Coronary artery (tissue), 2 donors: ENCODE results near the gene PIGV.
A peak's percentile ranks its signal among the peaks of the same experiment; 100 is the strongest.

Experiments
- DNase-seq: peaks from one replicate; pipeline ENCODE4 v3.0.0-alpha.2; 2017; ENCODE audit warnings: low spot score
- H3K27ac ChIP-seq, 2 donors: fragments of 200-600 bp; sonication (generic); one replicate each; pipeline ENCODE4 v1.5.1; 2016 to 2019
- H3K4me3 ChIP-seq: fragments of 200-600 bp; sonication (generic); 2 replicates; pipeline ENCODE4 v1.5.1; 2016; ENCODE audit warnings: mild to moderate bottlenecking, moderate library complexity
- CTCF ChIP-seq: fragments of 200-600 bp; sonication (generic); IDR thresholded peaks from one replicate; pipeline ENCODE4 v1.5.1; 2019; ENCODE audit warnings: antibody characterized with exemption

The PIGV gene

GRCh38 chr1:26772687-26773086 lies 15.1 kb upstream of the PIGV start:
- H3K4me3 ChIP-seq: no peak overlapping the region
- no peak for DNase-seq
- H3K27ac ChIP-seq: peak overlapping the region; percentile 31 to 83
- no peak for TF ChIP-seq CTCF

- DNase-seq: no peak
- H3K27ac ChIP-seq: peak overlapping the region in 1 of 2 donors; percentile 1
- no peak for TF ChIP-seq CTCF
- no peak overlapping the region for H3K4me3 ChIP-seq
Observed at GRCh38 chr1:26774462-26774861, 13.3 kb upstream of the PIGV start.

- H3K27ac ChIP-seq: no peak overlapping the region
Observed at GRCh38 chr1:26775666-26776065, 12.1 kb upstream of the PIGV start.

GRCh38 chr1:26779098-26779668 lies 8.6 kb upstream of the PIGV start:
- Histone ChIP-seq H3K27ac (no peak overlapping the region), H3K4me3 (no peak overlapping the region)
- DNase-seq: no peak
- no peak for TF ChIP-seq CTCF

More at GRCh38 chr1:26775666-26776065, 12.1 kb upstream of the PIGV start:
- no peak overlapping the region for H3K4me3 ChIP-seq
- TF ChIP-seq CTCF: no peak
- no peak for DNase-seq

- no peak for DNase-seq
- no peak overlapping the region for H3K27ac ChIP-seq
- TF ChIP-seq CTCF: no peak
- H3K4me3 ChIP-seq: no peak overlapping the region
Observed at GRCh38 chr1:26780344-26780957, 7.3 kb upstream of the PIGV start.

- TF ChIP-seq CTCF: no peak
- H3K27ac ChIP-seq: no peak overlapping the region
- DNase-seq: no peak
- no peak overlapping the region for H3K4me3 ChIP-seq
Observed at GRCh38 chr1:26781206-26781825, 6.4 kb upstream of the PIGV start.
